ENCODE results near the gene CHST9.
"Not testable (repeated sequence)": the region's sequence is repeated elsewhere in the genome, so short reads cannot be mapped to it uniquely, and the experiment has no call there.

The CHST9 gene

GRCh38 chr18:27175245-27175644, 9.9 kb downstream of the CHST9 start:
- in situ Hi-C loops (cut with HindIII; ENCODE audit: low sequenced_read_pairs): no loop called here

GRCh38 chr18:27171993-27172392, 13.1 kb downstream of the CHST9 start:
- in situ Hi-C loops (cut with HindIII; ENCODE audit: low sequenced_read_pairs): no loop called here

GRCh38 chr18:27165412-27165811, 19.7 kb downstream of the CHST9 start:
- in situ Hi-C loops (cut with HindIII; ENCODE audit: low sequenced_read_pairs): no loop called here

- in situ Hi-C loops (cut with HindIII; ENCODE audit: low sequenced_read_pairs): no loop called here
These were observed 20.2 kb downstream of the CHST9 start for GRCh38 chr18:27164905-27165304.

GRCh38 chr18:27163197-27163716, 21.9 kb downstream of the CHST9 start:
- in situ Hi-C loops (cut with HindIII; ENCODE audit: low sequenced_read_pairs): not testable (repeated sequence)

GRCh38 chr18:27149240-27149639, 35.9 kb downstream of the CHST9 start:
- in situ Hi-C loops (cut with HindIII; ENCODE audit: low sequenced_read_pairs): not testable (repeated sequence)

- in situ Hi-C loops (cut with HindIII; ENCODE audit: low sequenced_read_pairs): no loop called here
These were observed 40.4 kb downstream of the CHST9 start for GRCh38 chr18:27144672-27145071.

- in situ Hi-C loops (cut with HindIII; ENCODE audit: low sequenced_read_pairs): no loop called here
These were observed 41.4 kb downstream of the CHST9 start for GRCh38 chr18:27143580-27144287.

- in situ Hi-C loops (cut with HindIII; ENCODE audit: low sequenced_read_pairs): no loop called here
These were observed 42.2 kb downstream of the CHST9 start for GRCh38 chr18:27142891-27143290.

- in situ Hi-C loops (cut with HindIII; ENCODE audit: low sequenced_read_pairs): no loop called here
These were observed 43.2 kb downstream of the CHST9 start for GRCh38 chr18:27141876-27142275.

- in situ Hi-C loops (cut with HindIII; ENCODE audit: low sequenced_read_pairs): no loop called here
These were observed 47.0 kb downstream of the CHST9 start for GRCh38 chr18:27138079-27138478.

GRCh38 chr18:27136208-27136535, 48.9 kb downstream of the CHST9 start:
- in situ Hi-C loops (cut with HindIII; ENCODE audit: low sequenced_read_pairs): no loop called here

GRCh38 chr18:27135504-27136207, 49.5 kb downstream of the CHST9 start:
- in situ Hi-C loops (cut with HindIII; ENCODE audit: low sequenced_read_pairs): no loop called here

GRCh38 chr18:27130065-27130630, 55.0 kb downstream of the CHST9 start:
- in situ Hi-C loops (cut with HindIII; ENCODE audit: low sequenced_read_pairs): no loop called here

- in situ Hi-C loops (cut with HindIII; ENCODE audit: low sequenced_read_pairs): no loop called here
These were observed 60.9 kb downstream of the CHST9 start for GRCh38 chr18:27124196-27124595.

GRCh38 chr18:27121108-27121507, 64.0 kb downstream of the CHST9 start:
- in situ Hi-C loops (cut with HindIII; ENCODE audit: low sequenced_read_pairs): no loop called here

- in situ Hi-C loops (cut with HindIII; ENCODE audit: low sequenced_read_pairs): no loop called here
These were observed 64.9 kb downstream of the CHST9 start for GRCh38 chr18:27120246-27120645.

- in situ Hi-C loops (cut with HindIII; ENCODE audit: low sequenced_read_pairs): no loop called here
These were observed 66.1 kb downstream of the CHST9 start for GRCh38 chr18:27118973-27119372.

- in situ Hi-C loops (cut with HindIII; ENCODE audit: low sequenced_read_pairs): no loop called here
These were observed 70.3 kb downstream of the CHST9 start for GRCh38 chr18:27114842-27115241.

- in situ Hi-C loops (cut with HindIII; ENCODE audit: low sequenced_read_pairs): no loop called here
These were observed 71.8 kb downstream of the CHST9 start for GRCh38 chr18:27113358-27113757.

- in situ Hi-C loops (cut with HindIII; ENCODE audit: low sequenced_read_pairs): no loop called here
These were observed 74.8 kb downstream of the CHST9 start for GRCh38 chr18:27110319-27110718.

- in situ Hi-C loops (cut with HindIII; ENCODE audit: low sequenced_read_pairs): no loop called here
These were observed 75.7 kb downstream of the CHST9 start for GRCh38 chr18:27109451-27109850.
